Activated T-helper 9 cell treated with anti-CD3 and anti-CD28 coated beads, Interleukin-2, amount 50 U/mL, for 16 hours (primary cell): Measurements from ENCODE around the gene MED4.

ENCODE experiments used
- DNase-seq: peaks from one replicate; pipeline ENCODE4 v3.0.0-alpha.2; 2020; ENCODE audit warnings: low read depth

The MED4 gene, protein sequence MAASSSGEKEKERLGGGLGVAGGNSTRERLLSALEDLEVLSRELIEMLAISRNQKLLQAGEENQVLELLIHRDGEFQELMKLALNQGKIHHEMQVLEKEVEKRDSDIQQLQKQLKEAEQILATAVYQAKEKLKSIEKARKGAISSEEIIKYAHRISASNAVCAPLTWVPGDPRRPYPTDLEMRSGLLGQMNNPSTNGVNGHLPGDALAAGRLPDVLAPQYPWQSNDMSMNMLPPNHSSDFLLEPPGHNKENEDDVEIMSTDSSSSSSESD

DNA sequence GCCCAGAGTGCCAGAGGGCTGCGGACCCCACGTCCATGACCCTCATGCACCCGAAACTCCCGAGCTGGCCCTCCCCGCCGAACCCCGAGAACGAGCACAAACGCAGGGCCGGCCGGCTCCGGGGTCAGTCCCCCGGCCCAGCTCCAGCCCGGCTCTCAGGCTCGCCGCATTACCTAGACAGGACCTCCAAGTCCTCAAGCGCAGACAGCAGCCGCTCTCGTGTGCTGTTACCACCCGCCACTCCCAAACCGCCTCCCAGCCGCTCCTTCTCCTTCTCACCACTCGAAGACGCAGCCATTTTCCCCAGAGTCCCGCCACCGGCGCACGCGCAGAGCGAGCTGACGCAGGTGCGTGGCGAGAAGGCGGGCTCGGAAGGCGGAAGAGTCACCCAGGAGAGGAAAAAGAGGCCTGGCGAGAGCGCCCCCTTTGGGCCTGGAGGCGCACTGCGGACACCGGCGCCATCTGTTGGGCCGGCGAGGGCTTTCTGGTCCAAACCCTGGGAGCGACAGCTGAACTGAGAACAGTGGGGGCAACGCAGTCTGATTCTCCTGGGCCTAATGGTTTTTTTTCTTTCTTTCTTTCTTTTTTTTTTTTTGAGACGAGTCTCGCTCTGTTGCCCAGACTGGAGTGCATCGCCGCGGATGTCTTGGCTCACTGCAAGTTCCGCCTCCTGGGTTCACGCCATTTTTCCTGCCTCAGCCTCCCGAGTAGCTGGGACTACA lies at the start of gene MED4:
MED4 (minus strand) TSS at position 324 of the 722 bp plus-strand sequence; CDS start at position 298, 26 bp downstream.
- DNase-seq = peak; percentile 97

DNA sequence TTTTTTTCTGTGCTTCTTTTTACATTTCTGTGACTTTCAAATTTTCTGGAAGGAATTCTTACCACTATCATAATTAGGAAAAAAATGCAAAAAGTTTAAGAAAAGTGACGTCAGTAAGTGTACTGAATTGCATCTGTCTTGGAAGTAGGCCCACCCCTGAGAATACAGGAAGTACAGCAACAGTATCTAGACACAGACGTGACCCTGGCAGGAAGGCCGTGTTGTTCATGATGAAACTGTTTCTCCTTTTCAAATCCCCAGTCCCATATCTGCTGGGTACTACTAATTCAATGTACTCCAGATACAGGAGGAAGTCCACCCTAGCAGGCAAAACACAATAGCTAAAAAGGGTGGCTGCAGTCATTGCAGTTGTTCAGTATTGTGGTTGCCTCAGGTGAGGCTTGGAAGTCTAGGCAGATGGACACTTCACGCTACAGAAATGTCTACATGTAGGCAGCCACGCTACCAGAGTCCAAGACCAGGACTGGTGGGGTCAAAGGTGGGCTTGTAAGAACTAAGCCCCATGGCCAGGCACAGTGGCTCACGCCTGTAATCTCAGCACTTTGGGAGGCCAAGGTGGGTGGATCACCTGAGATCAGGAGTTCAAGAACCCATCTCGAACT lies 49.6 kb upstream of the MED4 start:
- DNase-seq = no peak

DNA sequence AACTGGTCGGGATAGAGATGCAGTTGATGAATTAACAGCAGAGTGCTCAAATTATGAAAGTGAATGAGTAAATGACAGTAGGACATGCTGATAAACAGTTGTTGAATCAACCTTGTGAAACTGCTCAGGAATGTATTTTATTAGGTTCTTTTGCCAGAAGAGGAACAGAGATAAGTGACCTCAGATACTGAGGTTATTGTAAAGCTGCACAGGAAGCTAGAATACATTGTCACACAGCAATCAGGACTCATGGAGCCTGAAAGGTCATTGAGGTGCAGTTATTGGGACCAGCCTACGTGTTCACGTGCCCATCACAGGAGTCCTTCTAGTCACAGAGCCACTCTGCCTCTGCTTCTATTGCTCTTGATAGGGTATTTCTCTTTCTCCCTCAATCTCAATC lies 47.5 kb upstream of the MED4 start:
- no peak for DNase-seq

DNA sequence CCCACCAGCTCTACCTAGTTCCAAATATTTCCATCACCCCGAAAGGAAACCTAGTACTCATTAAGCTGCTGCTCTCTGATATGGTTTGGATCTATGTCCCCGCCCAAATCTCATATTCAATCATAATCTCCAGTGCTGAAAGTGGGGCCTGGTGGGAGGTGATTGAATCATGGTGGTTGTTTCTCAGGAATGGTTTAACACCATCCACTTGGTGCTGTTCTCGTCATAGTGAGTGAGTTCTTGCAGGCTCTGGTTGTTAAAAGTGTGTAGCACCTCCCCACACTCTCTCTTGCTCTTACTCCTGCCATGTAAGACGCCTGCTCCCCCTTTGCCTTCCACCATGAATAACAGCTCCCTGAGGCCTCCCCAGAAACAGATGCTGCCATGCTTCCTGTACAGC lies 43.4 kb upstream of the MED4 start:
- DNase-seq = no peak

DNA sequence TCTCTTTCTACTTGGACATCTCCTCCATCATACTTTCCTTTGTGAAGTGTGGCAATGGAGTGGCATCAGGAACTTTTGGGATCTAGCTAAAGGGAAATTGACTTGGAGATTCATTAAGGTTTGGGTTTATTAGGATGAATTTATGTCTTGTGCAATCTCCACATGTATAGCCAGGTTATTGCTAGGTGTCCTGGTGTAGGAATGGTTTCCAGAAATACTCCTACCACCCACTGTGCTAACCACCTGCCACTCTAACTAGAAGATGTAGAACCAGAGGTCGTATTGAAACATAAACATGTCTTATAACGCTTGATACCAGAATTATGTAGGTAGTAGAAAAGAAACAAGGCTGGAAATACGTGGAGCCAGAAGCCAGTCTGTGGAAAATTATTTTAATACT lies 38.1 kb upstream of the MED4 start:
- DNase-seq = no peak

DNA sequence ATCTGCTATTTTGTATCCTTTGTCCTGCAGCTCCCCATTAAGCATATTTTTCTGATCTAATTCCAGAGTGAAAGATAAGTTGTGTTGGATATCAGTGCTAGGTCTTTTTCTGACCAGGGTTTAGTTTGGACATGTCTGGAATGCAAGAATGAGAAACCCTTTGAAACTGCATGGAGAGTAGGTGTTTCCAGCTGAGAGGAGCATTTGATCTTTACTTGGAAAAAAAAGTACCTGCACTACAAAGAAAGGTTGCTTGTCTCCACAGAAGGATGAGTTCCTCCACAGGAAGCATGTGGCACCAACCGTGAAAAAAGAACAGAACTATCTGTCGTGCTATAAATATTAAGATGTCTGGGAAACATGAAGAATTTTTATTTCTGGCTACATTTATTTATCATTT lies 36.6 kb upstream of the MED4 start:
- no peak for DNase-seq

DNA sequence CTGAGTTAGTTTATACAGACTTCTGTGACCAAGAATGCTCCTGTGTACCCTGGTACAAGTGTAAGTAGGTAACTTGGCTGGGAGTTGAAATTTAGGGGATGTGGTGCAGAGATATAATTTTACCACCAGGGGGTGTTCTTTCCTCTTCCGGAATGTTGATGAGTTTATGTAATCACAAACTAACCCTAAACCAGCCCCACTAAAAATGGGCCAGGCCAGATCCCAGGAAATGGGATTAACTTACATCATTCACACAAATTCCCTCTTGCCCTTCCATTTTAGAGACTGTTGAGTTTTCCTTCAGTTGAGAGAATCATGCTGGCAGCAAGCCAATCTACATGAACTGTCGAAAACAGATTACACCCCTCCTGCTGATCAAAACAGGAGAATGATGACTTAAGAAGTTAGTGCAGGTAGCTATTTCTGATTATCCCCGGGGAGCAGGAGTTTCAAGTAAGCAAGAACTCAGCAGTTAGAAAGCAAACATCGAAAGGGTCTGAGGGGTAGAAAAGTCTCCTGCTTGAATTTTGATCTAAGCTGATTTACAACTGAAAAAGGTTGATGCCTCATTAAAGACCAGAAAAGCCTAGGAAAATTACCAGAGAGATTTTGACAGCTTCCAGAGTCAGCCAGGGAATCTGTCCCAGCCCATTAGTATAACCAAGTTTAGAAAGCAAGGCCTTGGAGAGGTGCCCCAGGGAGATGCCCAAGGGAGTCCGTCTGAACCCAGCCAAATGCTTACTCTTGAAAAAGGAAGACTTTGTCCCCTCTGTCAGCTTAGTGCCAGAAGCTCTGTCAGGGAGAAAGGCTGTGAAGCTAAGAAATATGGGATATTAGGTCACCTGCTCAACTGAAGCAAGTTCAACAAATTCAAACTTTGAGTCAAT lies 32.3 kb upstream of the MED4 start:
- DNase-seq = no peak

DNA sequence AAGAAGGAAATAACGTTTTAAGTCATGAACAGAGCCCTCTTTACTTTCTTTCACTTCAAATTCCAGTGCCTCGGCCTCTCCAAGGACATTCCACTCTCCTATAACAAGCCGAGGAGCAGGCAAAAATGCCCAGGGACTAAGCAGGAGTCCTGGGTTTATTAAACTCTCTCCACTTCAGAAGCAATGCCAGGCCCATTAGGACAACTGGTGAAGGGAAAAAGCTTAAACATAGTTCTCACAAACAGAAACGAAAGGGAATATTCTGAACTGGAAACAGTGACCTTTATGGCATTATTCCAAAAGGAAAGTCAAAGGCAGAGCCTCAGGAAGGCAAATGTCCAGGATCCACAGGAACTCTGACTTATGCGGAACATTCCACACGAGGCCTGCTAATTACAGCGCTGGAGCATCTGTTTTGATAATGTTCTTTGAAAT lies 30.9 kb upstream of the MED4 start:
- no peak for DNase-seq

DNA sequence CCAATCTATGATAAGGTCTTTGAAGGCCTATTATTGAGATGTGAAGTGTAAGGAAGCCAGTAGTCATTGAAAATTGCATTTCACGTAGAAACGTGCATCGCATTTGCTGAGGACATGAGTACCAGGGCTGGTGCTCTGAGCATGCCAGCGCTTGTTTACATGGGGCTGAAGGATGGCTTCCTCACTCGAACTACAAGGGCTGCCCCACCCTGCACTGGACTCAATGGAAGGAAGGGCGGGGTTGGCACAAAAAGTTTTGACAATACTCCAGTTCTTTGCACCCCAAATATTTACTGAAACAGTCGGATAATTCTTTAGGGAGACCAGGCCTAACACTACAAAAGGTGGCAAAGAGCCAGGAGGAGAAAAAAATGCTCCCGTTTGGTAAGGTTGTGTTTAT lies 28.9 kb upstream of the MED4 start:
- no peak for DNase-seq

DNA sequence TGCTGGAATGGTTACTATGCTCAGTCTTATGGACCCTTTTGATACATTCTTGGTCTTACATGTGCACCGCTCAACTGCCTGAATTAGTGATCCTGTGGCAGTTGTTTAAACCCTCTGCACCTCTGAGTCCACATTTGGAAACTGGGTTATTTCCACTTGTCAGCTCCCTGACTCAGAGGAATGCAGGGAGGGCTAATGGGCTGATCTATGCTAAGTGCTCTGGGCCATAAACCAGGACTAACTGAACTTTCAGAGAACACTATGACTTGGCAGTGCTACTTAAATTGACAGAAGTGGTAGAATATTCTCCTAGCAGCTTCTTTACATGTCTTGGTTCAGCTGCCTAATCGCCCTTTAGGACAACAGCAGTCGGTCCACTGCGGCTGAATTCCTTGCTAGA lies 26.8 kb upstream of the MED4 start:
- no peak for DNase-seq

DNA sequence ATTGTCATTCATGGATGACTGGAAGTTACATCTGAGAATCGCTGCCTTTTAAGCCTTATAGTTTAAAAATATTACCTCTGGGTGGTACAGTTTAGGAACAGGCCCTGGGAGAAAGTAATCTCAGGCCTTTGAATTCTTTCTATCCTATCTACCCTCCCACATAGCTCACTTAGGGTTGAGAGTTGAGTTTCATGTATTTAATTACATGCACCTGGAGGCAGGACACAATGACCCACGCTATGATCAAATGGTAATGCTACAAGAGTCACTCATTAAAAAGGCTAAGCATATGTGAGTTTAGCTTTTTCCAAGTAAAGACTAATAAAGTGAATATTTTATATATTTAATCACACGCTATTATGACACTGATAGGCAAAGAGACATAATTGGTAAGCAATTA lies 25.3 kb upstream of the MED4 start:
- DNase-seq = no peak

DNA sequence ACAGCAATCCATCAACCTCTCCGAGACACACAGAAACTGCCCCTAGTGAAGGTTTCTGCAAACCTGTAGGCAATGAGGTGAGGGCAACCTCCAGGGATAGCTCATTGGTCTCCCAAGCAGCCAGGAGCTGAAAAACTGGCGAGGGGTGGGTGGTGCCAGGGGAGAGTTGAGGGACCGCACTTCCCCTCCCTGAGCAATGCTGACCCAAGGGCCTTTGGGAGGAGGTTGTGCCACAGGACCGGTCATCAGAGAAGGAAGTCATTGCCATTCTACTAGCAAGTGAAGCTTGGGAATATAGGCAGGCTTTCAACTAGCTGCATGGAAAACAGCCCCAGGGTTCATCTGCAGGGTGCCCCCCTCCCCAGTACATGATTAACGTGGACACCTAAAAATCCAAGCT lies 23.1 kb upstream of the MED4 start:
- no peak for DNase-seq

DNA sequence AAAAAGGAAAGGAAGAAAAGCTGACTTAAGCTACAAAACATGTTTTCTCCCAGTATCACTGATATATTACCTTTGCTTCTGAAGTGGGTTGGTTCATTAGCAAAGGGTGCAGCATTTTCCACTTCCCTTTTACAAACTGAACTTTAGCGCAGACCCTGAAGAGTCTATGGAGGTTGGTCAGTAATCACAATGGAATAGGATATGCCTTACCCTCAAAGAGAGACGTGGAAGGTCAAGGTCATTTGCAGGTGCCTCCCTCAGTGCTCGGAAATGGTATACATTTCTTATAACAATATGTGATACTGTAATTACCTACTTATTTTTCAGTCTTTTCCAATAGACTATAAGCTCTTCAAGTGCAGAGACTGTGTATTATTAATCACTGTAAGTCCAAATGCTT lies 21.9 kb upstream of the MED4 start:
- no peak for DNase-seq

DNA sequence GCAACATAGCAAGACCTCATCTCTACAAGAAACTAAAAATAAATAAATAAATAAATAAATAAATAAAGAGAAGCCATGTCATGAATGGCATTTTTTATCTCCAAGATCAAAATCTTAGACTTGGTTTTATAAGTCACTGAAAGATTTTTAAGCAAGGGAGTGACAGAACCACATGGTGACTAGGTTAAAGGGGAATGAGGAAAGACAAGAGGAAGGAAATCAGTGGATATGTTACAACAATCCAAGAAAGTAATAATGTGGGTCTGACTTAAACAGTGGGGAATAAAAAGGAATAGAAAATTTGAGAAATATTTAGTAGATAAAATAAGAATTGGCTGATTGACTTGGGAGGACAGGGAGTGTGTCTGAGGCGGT lies 18.8 kb upstream of the MED4 start:
- no peak for DNase-seq

DNA sequence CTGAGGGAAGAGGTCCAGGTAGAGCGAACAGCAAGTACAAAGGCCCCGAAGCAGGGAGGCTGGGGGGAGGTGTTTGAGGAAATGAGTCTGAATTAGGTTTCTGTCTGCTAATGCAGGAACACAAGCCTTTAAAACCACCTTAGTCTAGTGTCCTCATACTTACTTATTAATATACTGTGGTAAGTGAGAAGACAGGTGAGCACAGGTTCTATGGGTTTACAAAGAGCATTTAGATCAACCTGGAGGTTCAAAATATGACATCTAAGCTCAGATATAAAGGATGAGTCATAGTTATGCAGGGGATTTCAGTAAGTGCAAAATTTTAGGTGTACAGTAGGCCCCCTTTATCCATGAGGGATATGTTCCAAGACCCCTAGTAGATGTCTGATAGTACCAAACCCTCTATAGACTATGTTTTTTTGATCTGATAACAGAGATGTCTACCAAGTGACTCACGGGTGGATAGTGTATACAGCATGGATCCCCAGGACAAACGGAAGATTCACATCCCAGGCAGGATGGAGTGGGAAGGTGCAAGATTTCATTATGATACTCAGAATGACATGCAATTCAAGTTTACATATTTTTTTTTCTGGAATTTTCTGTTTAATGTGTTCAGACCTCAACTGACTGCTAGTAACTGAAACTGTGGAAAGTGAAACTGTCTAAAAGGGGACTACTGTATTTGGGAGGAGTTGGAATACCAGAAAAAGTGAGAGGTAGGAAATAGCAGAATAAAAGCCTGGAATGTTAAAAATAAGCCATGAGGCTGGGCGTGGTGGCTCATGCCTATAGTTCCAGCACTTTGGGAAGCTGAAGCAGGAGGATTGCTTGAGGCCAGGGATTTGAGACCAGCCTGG lies 18.2 kb upstream of the MED4 start:
- no peak for DNase-seq

DNA sequence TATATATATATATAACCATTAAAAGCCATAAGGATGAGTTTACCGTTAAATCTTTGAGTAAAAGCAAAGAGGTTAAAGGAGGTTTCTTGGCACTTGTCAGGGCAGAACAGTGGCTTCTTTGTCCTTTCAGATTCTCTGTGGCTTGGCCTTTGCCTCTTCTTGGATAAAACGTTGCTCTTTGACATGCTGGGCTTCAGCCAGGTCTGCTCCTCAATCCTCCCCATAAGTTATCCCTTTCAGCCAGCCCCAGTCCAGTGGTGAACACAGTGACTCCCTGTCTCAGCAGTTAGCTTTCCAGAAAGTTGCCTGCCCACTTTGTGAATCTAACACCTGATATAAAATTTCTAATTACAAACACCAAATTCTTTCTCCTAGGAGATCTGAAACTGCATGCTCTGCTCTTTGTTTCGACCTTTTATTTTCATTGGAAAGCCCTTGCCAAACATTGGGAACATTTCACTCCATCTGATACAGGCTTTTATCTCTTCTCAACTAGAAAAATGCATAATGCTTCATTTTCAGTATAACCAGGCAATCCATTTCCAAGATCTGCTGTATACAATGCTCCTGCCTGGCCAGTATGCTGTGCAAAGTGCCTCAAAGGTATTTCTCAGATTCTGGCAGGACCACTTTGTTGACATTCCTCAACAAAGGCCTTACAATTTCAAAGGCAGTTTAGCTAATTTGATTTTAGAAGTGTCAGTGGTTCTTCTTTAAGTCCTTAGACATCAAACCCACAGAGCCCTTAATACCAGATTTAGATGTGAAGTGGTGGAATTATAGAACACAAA lies 16.2 kb upstream of the MED4 start:
- no peak for DNase-seq

DNA sequence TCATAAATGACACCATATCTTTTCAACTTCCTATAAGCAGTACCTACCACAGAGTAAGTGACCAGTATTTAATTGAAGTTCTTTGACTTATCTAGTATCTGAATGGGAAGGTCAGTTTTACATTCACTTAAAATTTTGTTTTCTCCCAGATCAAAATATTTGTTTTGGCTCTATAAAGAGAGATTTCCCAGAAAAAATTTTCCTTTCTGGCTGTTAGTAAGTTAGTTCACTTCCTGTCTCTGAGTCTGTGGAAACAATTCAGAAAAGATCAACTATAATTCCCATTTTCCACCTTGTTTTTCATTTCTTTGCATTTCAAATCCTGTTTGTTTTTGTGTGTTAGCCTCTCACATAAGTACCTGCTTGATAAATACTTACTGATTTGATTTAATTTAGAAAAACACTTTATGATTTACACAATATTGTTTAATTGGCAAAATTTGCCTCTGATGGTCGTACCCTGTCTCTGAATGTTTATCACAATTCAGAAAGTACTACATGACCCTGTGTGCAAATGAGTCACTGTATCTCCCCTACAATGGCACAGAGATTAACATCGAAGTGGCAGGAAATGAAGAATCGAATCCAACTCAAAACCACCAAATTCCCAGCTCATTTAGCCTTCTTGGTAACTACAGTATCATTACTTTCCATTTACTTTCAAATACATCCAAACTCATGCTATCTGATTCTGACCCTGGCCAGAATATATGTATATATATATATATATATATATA lies 15.4 kb upstream of the MED4 start:
- no peak for DNase-seq

DNA sequence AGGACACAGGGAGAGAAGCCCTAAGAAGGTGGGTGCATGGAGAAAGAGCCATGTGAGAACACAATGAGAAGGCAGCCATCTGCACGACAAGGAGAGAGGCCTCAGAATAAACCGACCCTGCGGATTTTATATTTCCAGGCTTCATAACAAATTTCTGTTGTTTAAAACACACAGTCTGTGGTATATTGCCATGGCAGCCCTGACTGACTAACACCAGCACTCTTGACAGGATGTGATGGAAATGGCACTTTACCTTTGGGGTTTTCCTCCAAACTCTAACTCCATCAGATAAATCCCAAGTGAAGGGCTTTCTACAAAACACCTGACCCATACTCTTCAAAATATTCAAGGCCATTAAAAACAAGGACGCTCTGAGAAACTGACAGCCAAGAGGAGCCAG lies 13.2 kb upstream of the MED4 start:
- no peak for DNase-seq

DNA sequence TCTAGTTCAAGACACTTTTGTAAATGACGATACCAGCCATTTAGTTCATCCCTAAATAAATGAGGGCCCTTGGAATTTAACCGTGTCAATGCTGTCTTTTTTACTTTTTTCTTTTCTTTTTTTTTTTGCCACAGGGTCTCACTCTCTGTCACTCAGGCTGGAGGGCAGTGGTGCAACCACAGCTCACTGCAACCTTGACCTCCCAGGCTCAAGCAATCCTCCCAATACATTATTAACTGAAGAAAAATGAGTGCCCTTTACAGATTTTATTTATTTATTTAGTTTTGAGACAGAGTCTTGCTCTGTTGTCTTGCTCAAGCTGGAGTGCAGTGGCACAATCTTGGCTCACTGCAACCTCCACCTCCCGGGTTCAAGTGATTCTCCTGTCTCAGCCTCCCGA lies 2.9 kb upstream of the MED4 start:
- DNase-seq = no peak

DNA sequence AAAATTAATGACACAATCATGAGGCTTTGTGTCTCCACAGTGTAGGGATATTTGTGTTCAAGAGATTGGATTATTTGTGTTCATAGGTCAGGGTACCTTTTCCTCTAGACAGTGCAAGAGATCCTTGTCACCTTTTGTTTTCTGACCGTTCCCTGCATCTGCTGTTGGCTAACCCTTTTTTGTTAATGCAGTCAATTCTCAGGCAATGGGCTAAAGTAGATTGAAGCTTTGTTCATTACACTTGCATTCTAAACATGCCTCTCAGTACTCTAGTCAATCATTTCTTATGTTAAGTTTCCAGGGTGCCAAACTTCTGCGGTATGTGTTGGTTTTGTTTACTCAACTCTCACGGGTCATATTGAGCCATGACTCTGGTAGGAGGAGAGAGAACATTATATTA lies 1.8 kb upstream of the MED4 start:
- no peak for DNase-seq
